KMS-11 (cell line): ENCODE measurements around the gene PYDC2.

ENCODE experiments used
- H2AFZ ChIP-seq: fragments of 200-600 bp; sonication (generic); 2 replicates; pipeline ENCODE4 v1.6.1; 2016; ENCODE audit warnings: antibody characterized with exemption, mixed run types, low read depth
- H3K27ac ChIP-seq: fragments of 200-600 bp; sonication (generic); 2 replicates; pipeline ENCODE4 v1.6.1; 2016; ENCODE audit warnings: mild to moderate bottlenecking, mixed run types
- H3K27me3 ChIP-seq: fragments of 200-600 bp; sonication (generic); 2 replicates; pipeline ENCODE4 v1.6.1; 2017; ENCODE audit warnings: mild to moderate bottlenecking, low read depth, mixed run types, moderate library complexity; ENCODE audit not compliant: insufficient read depth
- H3K36me3 ChIP-seq: fragments of 200-600 bp; sonication (generic); 2 replicates; pipeline ENCODE4 v1.6.1; 2017; ENCODE audit warnings: mild to moderate bottlenecking, mixed run types; ENCODE audit not compliant: insufficient read depth
- H3K4me1 ChIP-seq: fragments of 200-600 bp; sonication (generic); 2 replicates; pipeline ENCODE4 v1.6.1; 2016; ENCODE audit warnings: mild to moderate bottlenecking, low read depth, mixed run types; ENCODE audit not compliant: poor library complexity, severe bottlenecking
- H3K4me2 ChIP-seq: fragments of 200-600 bp; sonication (generic); 2 replicates; pipeline ENCODE4 v1.7.0; 2016; ENCODE audit warnings: mild to moderate bottlenecking, mixed run types
- H3K4me3 ChIP-seq: fragments of 200-600 bp; sonication (generic); IDR thresholded peaks from 2 replicates; pipeline ENCODE4 v1.6.1; 2017; ENCODE audit warnings: low read depth, low read length, mixed read lengths; ENCODE audit not compliant: insufficient read depth
- H3K79me2 ChIP-seq: fragments of 200-600 bp; sonication (generic); 2 replicates; pipeline ENCODE4 v1.6.1; 2016; ENCODE audit warnings: low read depth, mixed run types; ENCODE audit not compliant: insufficient read depth
- H3K9ac ChIP-seq: fragments of 200-600 bp; sonication (generic); 2 replicates; pipeline ENCODE4 v1.6.1; 2016; ENCODE audit warnings: mild to moderate bottlenecking, mixed run types
- H4K20me1 ChIP-seq: fragments of 200-600 bp; sonication (generic); 2 replicates; pipeline ENCODE4 v1.6.1; 2016; ENCODE audit warnings: mild to moderate bottlenecking, mixed run types; ENCODE audit not compliant: insufficient read depth
- TF ChIP-seq, protein P1 (sequence below): fragments of 200-600 bp; sonication (generic); conservative IDR thresholded peaks from 2 replicates; pipeline ENCODE4 v1.6.1; 2017; ENCODE audit warnings: low read depth, mild to moderate bottlenecking, antibody characterized with exemption, low read length, moderate library complexity, mixed read lengths

PYDC2 gene

DNA sequence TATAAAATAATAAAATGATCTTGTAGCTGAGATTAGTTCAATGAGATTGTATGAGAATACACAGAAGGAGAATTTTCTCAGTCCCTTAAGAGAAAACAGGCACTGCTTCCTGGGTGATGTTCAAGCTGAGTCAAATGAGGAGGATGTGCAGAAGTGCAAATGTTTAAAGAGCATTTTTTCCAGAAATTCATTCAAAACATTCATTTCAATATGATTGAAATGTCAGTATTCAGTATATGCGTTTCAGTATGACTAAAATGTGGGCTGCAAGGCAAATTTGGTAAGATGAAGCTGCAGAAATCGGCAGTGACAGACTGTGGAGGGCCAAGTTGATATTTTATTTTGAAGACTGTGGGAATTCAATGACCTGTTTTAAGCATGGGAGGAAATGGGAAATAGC lies 19.3 kb upstream of the PYDC2 start:
- TF ChIP-seq, protein P1, sequence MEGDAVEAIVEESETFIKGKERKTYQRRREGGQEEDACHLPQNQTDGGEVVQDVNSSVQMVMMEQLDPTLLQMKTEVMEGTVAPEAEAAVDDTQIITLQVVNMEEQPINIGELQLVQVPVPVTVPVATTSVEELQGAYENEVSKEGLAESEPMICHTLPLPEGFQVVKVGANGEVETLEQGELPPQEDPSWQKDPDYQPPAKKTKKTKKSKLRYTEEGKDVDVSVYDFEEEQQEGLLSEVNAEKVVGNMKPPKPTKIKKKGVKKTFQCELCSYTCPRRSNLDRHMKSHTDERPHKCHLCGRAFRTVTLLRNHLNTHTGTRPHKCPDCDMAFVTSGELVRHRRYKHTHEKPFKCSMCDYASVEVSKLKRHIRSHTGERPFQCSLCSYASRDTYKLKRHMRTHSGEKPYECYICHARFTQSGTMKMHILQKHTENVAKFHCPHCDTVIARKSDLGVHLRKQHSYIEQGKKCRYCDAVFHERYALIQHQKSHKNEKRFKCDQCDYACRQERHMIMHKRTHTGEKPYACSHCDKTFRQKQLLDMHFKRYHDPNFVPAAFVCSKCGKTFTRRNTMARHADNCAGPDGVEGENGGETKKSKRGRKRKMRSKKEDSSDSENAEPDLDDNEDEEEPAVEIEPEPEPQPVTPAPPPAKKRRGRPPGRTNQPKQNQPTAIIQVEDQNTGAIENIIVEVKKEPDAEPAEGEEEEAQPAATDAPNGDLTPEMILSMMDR, result no peak

DNA sequence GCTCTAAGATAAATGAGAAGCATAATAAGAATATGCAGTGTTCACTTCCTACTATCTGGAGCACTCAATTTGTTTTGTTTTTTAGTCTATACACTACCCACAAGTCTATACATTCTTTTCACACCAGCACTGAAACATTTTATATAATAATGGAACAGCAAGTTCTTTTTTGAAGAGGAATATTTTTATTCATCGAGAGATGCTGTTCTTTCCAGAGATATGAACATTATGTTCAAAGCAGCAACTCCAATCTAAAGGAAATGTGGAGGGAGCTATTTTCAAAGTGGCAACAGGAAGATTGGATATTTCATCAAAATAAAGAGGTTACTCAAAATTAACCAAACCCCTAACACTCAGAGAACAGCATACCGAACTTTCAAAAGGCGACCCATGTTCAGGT lies 16.4 kb upstream of the PYDC2 start:
- no peak overlapping the region for H3K9ac ChIP-seq
- no peaks in the 10 kb centered on the region for H3K36me3 ChIP-seq
- H3K27ac ChIP-seq, result no peak overlapping the region
- no peaks in the 10 kb centered on the region for H3K79me2 ChIP-seq
- H4K20me1 ChIP-seq, result no peaks in the 10 kb centered on the region; the same call in 1 of the 2 replicates
- H3K4me3 ChIP-seq, result no peak overlapping the region
- no peak overlapping the region for H3K4me2 ChIP-seq
- H3K27me3 ChIP-seq, result no peaks in the 10 kb centered on the region
- H3K4me1 ChIP-seq, result no peaks in the 10 kb centered on the region
- no peak overlapping the region for H2AFZ ChIP-seq
- TF ChIP-seq, protein P1, result no peak

More for the DNA sequence above, 19.3 kb upstream of the PYDC2 start:
- Histone ChIP-seq H3K79me2 (no peaks in the 10 kb centered on the region), H3K4me2 (no peak overlapping the region), H3K4me3 (no peak overlapping the region), H3K36me3 (no peaks in the 10 kb centered on the region), H3K9ac (no peak overlapping the region), H3K27ac (no peak overlapping the region), H3K27me3 (no peaks in the 10 kb centered on the region), H2AFZ (no peak overlapping the region), H3K4me1 (no peaks in the 10 kb centered on the region), H4K20me1 (no peaks in the 10 kb centered on the region; the same call in 1 of the 2 replicates)

DNA sequence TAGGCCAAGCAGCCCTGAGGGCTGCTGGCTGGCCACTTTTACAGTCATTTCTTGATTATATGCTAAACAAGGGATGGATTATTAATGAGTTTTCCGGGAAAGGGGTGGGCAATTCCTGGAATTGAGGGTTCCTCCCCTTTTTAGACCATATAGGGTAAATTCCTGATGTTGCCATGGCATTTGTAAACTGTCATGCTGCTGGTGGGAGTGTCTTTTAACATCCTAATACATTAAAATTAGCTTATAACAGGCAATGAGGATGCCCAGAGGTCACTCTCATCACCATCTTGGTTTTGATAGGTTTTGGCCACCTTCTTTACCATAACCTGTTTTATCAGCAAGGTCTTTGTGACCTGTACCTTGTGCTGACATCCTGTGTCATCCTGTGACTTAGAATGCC lies 11.7 kb upstream of the PYDC2 start:
- Histone ChIP-seq H3K4me3 (no peak overlapping the region), H3K4me2 (no peak overlapping the region), H3K27me3 (no peaks in the 10 kb centered on the region), H3K27ac (no peak overlapping the region), H2AFZ (no peak overlapping the region), H3K9ac (no peak overlapping the region), H3K4me1 (no peaks in the 10 kb centered on the region), H3K79me2 (no peaks in the 10 kb centered on the region), H3K36me3 (no peaks in the 10 kb centered on the region), H4K20me1 (no peaks in the 10 kb centered on the region)
- TF ChIP-seq, protein P1, result no peak

DNA sequence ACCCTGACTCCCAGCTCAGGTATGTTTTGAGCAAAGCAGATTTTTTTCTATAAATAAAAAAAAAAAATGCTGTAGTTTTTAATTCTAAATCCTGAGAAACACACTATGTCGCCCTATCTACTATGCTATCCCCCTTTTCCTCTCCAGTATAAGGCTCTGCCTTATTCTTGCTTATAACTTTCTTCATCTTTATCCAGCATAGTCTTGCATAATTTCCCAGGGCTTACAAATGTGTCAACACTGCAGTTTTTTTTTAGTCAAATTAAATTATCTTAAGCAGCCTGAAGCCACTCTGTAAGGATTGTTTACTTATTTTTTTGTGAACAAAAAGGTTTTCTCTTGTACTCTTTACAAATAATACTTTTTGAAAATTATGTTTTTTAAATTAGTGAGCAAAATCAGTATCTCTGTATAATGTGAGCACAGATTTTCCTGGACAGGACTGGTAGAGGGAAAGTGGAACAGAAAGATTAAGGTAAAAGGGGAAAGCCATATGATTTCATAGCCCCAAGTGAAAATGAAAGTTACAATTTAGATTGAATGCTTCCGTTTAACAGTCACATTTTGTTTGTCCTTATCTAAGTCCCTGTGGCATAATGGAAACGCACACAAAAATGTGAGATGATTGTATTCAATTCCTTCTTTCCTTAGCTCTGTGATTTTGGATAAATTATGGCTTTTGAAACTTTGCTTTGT lies 5.6 kb upstream of the PYDC2 start:
- H3K79me2 ChIP-seq, result no peaks in the 10 kb centered on the region

More for the DNA sequence above, 5.6 kb upstream of the PYDC2 start:
- H3K36me3 ChIP-seq, result no peaks in the 10 kb centered on the region
- peaks cover 8% of the 10 kb centered on the region for H3K4me1 ChIP-seq
- TF ChIP-seq, protein P1, result no peak
- H4K20me1 ChIP-seq, result no peaks in the 10 kb centered on the region
- H3K27ac ChIP-seq, result no peak overlapping the region
- H3K27me3 ChIP-seq, result no peaks in the 10 kb centered on the region
- H3K9ac ChIP-seq, result no peak overlapping the region
- peak overlapping the region; percentile 34; the same call in 1 of the 2 replicates for H3K4me2 ChIP-seq
- no peak overlapping the region for H2AFZ ChIP-seq
- H3K4me3 ChIP-seq, result no peak overlapping the region
